ENCODE measurements around the gene BLOC1S4.

- no peak for TF ChIP-seq POLR2A (IDR thresholded peaks at IDR 0.05; ENCODE audit: low read depth, low read length)
- TF ChIP-seq TAF1 (IDR thresholded peaks at IDR 0.05; ENCODE audit: borderline replicate concordance, low read depth, low read length), result no peak
- TF ChIP-seq POLR2AphosphoS5 (IDR thresholded peaks at IDR 0.05; ENCODE audit: low read depth, low read length), result no peak
Measured at GRCh38 chr4:6697131-6697530, 18.8 kb upstream of the BLOC1S4 start.
